ENCODE measurements around the gene ELMO1. TPM values are rescaled to one million over a fixed set of nuclear protein-coding genes. Genes with fewer than 3 reads are reported as not detected.

The ELMO1 gene
- total RNA-seq, 1 donor = 215 TPM

- no peak overlapping the region for H3K4me3 ChIP-seq (ENCODE audit: low read length)
- peaks cover 45% of the 10 kb centered on the region for H3K4me1 ChIP-seq (ENCODE audit: insufficient read depth, low read length)
- no peaks in the 10 kb centered on the region for H3K9me3 ChIP-seq (ENCODE audit: low read depth, low read length)
- no peaks in the 10 kb centered on the region for H3K27me3 ChIP-seq (ENCODE audit: insufficient read depth, low read length)
Observed at GRCh38 chr7:37411444-37412034, 37.1 kb downstream of the ELMO1 start.

- no peak overlapping the region for H3K4me3 ChIP-seq (ENCODE audit: low read length)
Observed at GRCh38 chr7:37410305-37411229, 38.1 kb downstream of the ELMO1 start.

GRCh38 chr7:37409461-37409860, 39.2 kb downstream of the ELMO1 start:
- H3K4me1 ChIP-seq (ENCODE audit: insufficient read depth, low read length) = peaks cover 52% of the 10 kb centered on the region
- no peak overlapping the region for H3K4me3 ChIP-seq (ENCODE audit: low read length)
- H3K27me3 ChIP-seq (ENCODE audit: insufficient read depth, low read length) = no peaks in the 10 kb centered on the region
- H3K9me3 ChIP-seq (ENCODE audit: low read depth, low read length) = no peaks in the 10 kb centered on the region

More at GRCh38 chr7:37410305-37411229, 38.1 kb downstream of the ELMO1 start:
- H3K27me3 ChIP-seq (ENCODE audit: insufficient read depth, low read length) = no peaks in the 10 kb centered on the region
- H3K4me1 ChIP-seq (ENCODE audit: insufficient read depth, low read length) = peaks cover 51% of the 10 kb centered on the region
- no peaks in the 10 kb centered on the region for H3K9me3 ChIP-seq (ENCODE audit: low read depth, low read length)

GRCh38 chr7:37408291-37409228, 40.1 kb downstream of the ELMO1 start:
- Histone ChIP-seq H3K27me3 (ENCODE audit: insufficient read depth, low read length) (no peaks in the 10 kb centered on the region), H3K4me1 (ENCODE audit: insufficient read depth, low read length) (peaks cover 52% of the 10 kb centered on the region), H3K9me3 (ENCODE audit: low read depth, low read length) (no peaks in the 10 kb centered on the region), H3K4me3 (ENCODE audit: low read length) (no peak overlapping the region)

GRCh38 chr7:37405603-37406122, 43.0 kb downstream of the ELMO1 start:
- no peaks in the 10 kb centered on the region for H3K27me3 ChIP-seq (ENCODE audit: insufficient read depth, low read length)
- H3K4me1 ChIP-seq (ENCODE audit: insufficient read depth, low read length) = peaks cover 39% of the 10 kb centered on the region
- peaks cover 6% of the 10 kb centered on the region for H3K9me3 ChIP-seq (ENCODE audit: low read depth, low read length)
- no peak overlapping the region for H3K4me3 ChIP-seq (ENCODE audit: low read length)

- Histone ChIP-seq H3K4me3 (ENCODE audit: low read length) (no peak overlapping the region), H3K4me1 (ENCODE audit: insufficient read depth, low read length) (peaks cover 34% of the 10 kb centered on the region), H3K9me3 (ENCODE audit: low read depth, low read length) (peaks cover 6% of the 10 kb centered on the region), H3K27me3 (ENCODE audit: insufficient read depth, low read length) (no peaks in the 10 kb centered on the region)
Observed at GRCh38 chr7:37405128-37405527, 43.5 kb downstream of the ELMO1 start.

GRCh38 chr7:37399876-37400421, 48.7 kb downstream of the ELMO1 start:
- no peak overlapping the region for H3K4me3 ChIP-seq (ENCODE audit: low read length)
- H3K4me1 ChIP-seq (ENCODE audit: insufficient read depth, low read length) = peaks cover 4% of the 10 kb centered on the region
- peaks cover 6% of the 10 kb centered on the region for H3K9me3 ChIP-seq (ENCODE audit: low read depth, low read length)
- no peaks in the 10 kb centered on the region for H3K27me3 ChIP-seq (ENCODE audit: insufficient read depth, low read length)

GRCh38 chr7:37398403-37398802, 50.3 kb downstream of the ELMO1 start:
- H3K27me3 ChIP-seq (ENCODE audit: insufficient read depth, low read length) = no peaks in the 10 kb centered on the region
- H3K4me1 ChIP-seq (ENCODE audit: insufficient read depth, low read length) = peaks cover 9% of the 10 kb centered on the region
- H3K4me3 ChIP-seq (ENCODE audit: low read length) = no peak overlapping the region
- H3K9me3 ChIP-seq (ENCODE audit: low read depth, low read length) = peaks cover 6% of the 10 kb centered on the region

- H3K4me3 ChIP-seq (ENCODE audit: low read length) = no peak overlapping the region
- no peaks in the 10 kb centered on the region for H3K27me3 ChIP-seq (ENCODE audit: insufficient read depth, low read length)
- no peaks in the 10 kb centered on the region for H3K9me3 ChIP-seq (ENCODE audit: low read depth, low read length)
- peaks cover 33% of the 10 kb centered on the region for H3K4me1 ChIP-seq (ENCODE audit: insufficient read depth, low read length)
Observed at GRCh38 chr7:37395618-37396259, 52.9 kb downstream of the ELMO1 start.

GRCh38 chr7:37394158-37394557, 54.5 kb downstream of the ELMO1 start:
- H3K4me1 ChIP-seq (ENCODE audit: insufficient read depth, low read length) = peaks cover 49% of the 10 kb centered on the region
- H3K9me3 ChIP-seq (ENCODE audit: low read depth, low read length) = no peaks in the 10 kb centered on the region
- no peak overlapping the region for H3K4me3 ChIP-seq (ENCODE audit: low read length)
- H3K27me3 ChIP-seq (ENCODE audit: insufficient read depth, low read length) = no peaks in the 10 kb centered on the region

- H3K9me3 ChIP-seq (ENCODE audit: low read depth, low read length) = no peaks in the 10 kb centered on the region
- peaks cover 55% of the 10 kb centered on the region for H3K4me1 ChIP-seq (ENCODE audit: insufficient read depth, low read length)
- H3K4me3 ChIP-seq (ENCODE audit: low read length) = no peak overlapping the region
- no peaks in the 10 kb centered on the region for H3K27me3 ChIP-seq (ENCODE audit: insufficient read depth, low read length)
Observed at GRCh38 chr7:37393476-37393875, 55.2 kb downstream of the ELMO1 start.

GRCh38 chr7:37392673-37393017, 56.0 kb downstream of the ELMO1 start:
- Histone ChIP-seq H3K4me3 (ENCODE audit: low read length) (no peak overlapping the region), H3K4me1 (ENCODE audit: insufficient read depth, low read length) (peaks cover 57% of the 10 kb centered on the region), H3K9me3 (ENCODE audit: low read depth, low read length) (no peaks in the 10 kb centered on the region), H3K27me3 (ENCODE audit: insufficient read depth, low read length) (no peaks in the 10 kb centered on the region)

GRCh38 chr7:37391791-37392672, 56.6 kb downstream of the ELMO1 start:
- Histone ChIP-seq H3K27me3 (ENCODE audit: insufficient read depth, low read length) (no peaks in the 10 kb centered on the region), H3K9me3 (ENCODE audit: low read depth, low read length) (no peaks in the 10 kb centered on the region), H3K4me3 (ENCODE audit: low read length) (no peak overlapping the region), H3K4me1 (ENCODE audit: insufficient read depth, low read length) (peaks cover 57% of the 10 kb centered on the region)
